HG03097 (cell line): Measurements from ENCODE around the gene CFI.

Experiments used
- ATAC-seq: cut with Tn5 transposase; IDR thresholded peaks from one replicate; pipeline ENCODE4 v1.9.1; 2021; ENCODE audit not compliant: unreplicated experiment, low FRiP score

Gene CFI

GRCh38 chr4:109801895-109802319 lies at the start of gene CFI:
Gene CFI, minus strand, starts transcription at chr4:109801999. Its CDS starts 28 bp downstream, at chr4:109801971.
- ATAC-seq, result no peak

GRCh38 chr4:109850601-109851000 lies 48.8 kb upstream of the CFI start:
- no peak for ATAC-seq

- no peak for ATAC-seq
Measured at GRCh38 chr4:109848501-109848900, 46.7 kb upstream of the CFI start.

GRCh38 chr4:109847896-109848442 lies 46.2 kb upstream of the CFI start, which contains the start of gene LRIT3:
Gene LRIT3, plus strand, starts transcription at chr4:109848107. Its CDS starts 95 bp downstream, at chr4:109848202.
- ATAC-seq, result no peak

- no peak for ATAC-seq
Measured at GRCh38 chr4:109846395-109847098, 44.7 kb upstream of the CFI start.

GRCh38 chr4:109836985-109837384 lies 35.2 kb upstream of the CFI start:
- ATAC-seq, result no peak

GRCh38 chr4:109833756-109834155 lies 32.0 kb upstream of the CFI start:
- no peak for ATAC-seq

GRCh38 chr4:109827672-109828071 lies 25.9 kb upstream of the CFI start, which contains the start of gene RRH:
Gene RRH, plus strand, starts transcription at chr4:109827972. Its CDS starts 56 bp downstream, at chr4:109828028.
- ATAC-seq, result no peak

GRCh38 chr4:109826719-109827118 lies 24.9 kb upstream of the CFI start:
- no peak for ATAC-seq

- no peak for ATAC-seq
Measured at GRCh38 chr4:109821185-109821584, 19.4 kb upstream of the CFI start.

GRCh38 chr4:109820563-109820962 lies 18.8 kb upstream of the CFI start:
- no peak for ATAC-seq

GRCh38 chr4:109818268-109818667 lies 16.5 kb upstream of the CFI start:
- ATAC-seq, result no peak

- ATAC-seq, result no peak
Measured at GRCh38 chr4:109816894-109817293, 15.1 kb upstream of the CFI start.

GRCh38 chr4:109816082-109816442 lies 14.3 kb upstream of the CFI start:
- no peak for ATAC-seq

- ATAC-seq, result peak; percentile 99
Measured at GRCh38 chr4:109815151-109816081, 13.6 kb upstream of the CFI start, which contains the start of gene GAR1. Gene GAR1, plus strand, starts transcription at chr4:109815762. Its CDS starts 403 bp downstream, at chr4:109816165.

GRCh38 chr4:109811707-109812106 lies 9.9 kb upstream of the CFI start:
- no peak for ATAC-seq

- no peak for ATAC-seq
Measured at GRCh38 chr4:109810552-109811387, 9.0 kb upstream of the CFI start.

- ATAC-seq, result no peak
Measured at GRCh38 chr4:109809655-109810054, 7.9 kb upstream of the CFI start.

GRCh38 chr4:109803924-109804571 lies 2.2 kb upstream of the CFI start:
- ATAC-seq, result peak; percentile 61
